Ishikawa (cell line): ENCODE measurements around the gene EGFL7.

Experiments
- EGR1 ChIP-seq: IDR thresholded peaks from 2 replicates; pipeline ENCODE4 v1.6.1; 2012
- EP300 ChIP-seq: IDR thresholded peaks from 2 replicates; pipeline ENCODE4 v1.6.1; 2012; ENCODE audit warnings: borderline replicate concordance
- RAD21 ChIP-seq: IDR thresholded peaks from 2 replicates; pipeline ENCODE4 v1.6.1; 2012; ENCODE audit warnings: low read depth
- TAF1 ChIP-seq: IDR thresholded peaks from 2 replicates; pipeline ENCODE4 v1.6.1; 2012; ENCODE audit warnings: low read depth, mild to moderate bottlenecking
- TF ChIP-seq, protein P1 (sequence below): IDR thresholded peaks from 2 replicates; pipeline ENCODE4 v1.6.1; 2012; ENCODE audit warnings: low read depth, mild to moderate bottlenecking

DNA sequence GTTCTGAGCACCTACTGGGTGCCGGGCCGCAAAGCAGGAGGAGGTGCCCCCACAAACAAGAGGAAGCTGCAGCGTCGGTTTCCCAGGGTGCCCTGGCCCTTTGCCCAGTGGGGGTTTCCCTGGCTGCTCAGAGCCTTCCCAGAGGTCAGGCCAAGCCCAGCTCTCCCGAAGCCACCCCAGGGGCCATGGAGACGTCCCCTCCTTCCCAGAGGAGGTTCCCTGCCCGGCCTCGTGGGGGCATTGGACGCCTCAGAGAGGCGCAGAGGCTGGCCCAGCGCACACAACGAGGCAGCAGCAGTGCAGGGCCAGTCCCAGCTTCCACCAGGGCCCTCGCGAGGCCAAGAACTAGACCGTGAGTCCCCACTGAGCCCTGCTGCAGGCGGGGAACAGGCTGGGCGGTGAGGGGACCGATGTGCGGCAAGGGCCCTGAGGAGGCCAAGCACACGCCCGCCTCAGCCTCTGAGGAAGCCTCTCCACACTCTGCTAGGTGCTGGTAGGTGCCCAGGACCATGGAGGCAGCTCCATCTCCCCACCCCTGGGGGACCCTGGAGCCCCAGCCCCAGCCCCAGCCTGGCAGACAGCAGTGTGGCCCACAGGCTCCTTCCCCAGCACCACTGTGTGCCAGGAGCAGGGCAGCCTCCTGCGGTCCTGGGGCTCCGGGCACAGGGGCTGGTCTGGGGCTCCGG is 56.6 kb downstream of the EGFL7 start:
- TF ChIP-seq RAD21 (no peak), EP300 (no peak), TAF1 (no peak), EGR1 (no peak)
- TF ChIP-seq, protein P1, sequence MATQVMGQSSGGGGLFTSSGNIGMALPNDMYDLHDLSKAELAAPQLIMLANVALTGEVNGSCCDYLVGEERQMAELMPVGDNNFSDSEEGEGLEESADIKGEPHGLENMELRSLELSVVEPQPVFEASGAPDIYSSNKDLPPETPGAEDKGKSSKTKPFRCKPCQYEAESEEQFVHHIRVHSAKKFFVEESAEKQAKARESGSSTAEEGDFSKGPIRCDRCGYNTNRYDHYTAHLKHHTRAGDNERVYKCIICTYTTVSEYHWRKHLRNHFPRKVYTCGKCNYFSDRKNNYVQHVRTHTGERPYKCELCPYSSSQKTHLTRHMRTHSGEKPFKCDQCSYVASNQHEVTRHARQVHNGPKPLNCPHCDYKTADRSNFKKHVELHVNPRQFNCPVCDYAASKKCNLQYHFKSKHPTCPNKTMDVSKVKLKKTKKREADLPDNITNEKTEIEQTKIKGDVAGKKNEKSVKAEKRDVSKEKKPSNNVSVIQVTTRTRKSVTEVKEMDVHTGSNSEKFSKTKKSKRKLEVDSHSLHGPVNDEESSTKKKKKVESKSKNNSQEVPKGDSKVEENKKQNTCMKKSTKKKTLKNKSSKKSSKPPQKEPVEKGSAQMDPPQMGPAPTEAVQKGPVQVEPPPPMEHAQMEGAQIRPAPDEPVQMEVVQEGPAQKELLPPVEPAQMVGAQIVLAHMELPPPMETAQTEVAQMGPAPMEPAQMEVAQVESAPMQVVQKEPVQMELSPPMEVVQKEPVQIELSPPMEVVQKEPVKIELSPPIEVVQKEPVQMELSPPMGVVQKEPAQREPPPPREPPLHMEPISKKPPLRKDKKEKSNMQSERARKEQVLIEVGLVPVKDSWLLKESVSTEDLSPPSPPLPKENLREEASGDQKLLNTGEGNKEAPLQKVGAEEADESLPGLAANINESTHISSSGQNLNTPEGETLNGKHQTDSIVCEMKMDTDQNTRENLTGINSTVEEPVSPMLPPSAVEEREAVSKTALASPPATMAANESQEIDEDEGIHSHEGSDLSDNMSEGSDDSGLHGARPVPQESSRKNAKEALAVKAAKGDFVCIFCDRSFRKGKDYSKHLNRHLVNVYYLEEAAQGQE: no peak
